GM12864 (cell line): Measurements from ENCODE around the gene BCORL1.
A peak's percentile ranks its signal among the peaks of the same experiment; 100 is the strongest.

Source experiments
- DNase-seq: peaks from one replicate; pipeline ENCODE4 v3.0.0-alpha.2; 2011; ENCODE audit warnings: low read depth
- H3K4me3 ChIP-seq: 2 replicates; pipeline ENCODE4 v1.5.1; 2011; ENCODE audit warnings: mild to moderate bottlenecking, low read depth, low read length, control low read depth
- TF ChIP-seq, protein P1 (sequence below): IDR thresholded peaks from 2 replicates; pipeline ENCODE4 v1.5.1; 2011; ENCODE audit warnings: low read depth, mild to moderate bottlenecking, moderate library complexity, low read length, control low read depth, inconsistent platforms; ENCODE audit errors: missing control alignments

Gene BCORL1, protein sequence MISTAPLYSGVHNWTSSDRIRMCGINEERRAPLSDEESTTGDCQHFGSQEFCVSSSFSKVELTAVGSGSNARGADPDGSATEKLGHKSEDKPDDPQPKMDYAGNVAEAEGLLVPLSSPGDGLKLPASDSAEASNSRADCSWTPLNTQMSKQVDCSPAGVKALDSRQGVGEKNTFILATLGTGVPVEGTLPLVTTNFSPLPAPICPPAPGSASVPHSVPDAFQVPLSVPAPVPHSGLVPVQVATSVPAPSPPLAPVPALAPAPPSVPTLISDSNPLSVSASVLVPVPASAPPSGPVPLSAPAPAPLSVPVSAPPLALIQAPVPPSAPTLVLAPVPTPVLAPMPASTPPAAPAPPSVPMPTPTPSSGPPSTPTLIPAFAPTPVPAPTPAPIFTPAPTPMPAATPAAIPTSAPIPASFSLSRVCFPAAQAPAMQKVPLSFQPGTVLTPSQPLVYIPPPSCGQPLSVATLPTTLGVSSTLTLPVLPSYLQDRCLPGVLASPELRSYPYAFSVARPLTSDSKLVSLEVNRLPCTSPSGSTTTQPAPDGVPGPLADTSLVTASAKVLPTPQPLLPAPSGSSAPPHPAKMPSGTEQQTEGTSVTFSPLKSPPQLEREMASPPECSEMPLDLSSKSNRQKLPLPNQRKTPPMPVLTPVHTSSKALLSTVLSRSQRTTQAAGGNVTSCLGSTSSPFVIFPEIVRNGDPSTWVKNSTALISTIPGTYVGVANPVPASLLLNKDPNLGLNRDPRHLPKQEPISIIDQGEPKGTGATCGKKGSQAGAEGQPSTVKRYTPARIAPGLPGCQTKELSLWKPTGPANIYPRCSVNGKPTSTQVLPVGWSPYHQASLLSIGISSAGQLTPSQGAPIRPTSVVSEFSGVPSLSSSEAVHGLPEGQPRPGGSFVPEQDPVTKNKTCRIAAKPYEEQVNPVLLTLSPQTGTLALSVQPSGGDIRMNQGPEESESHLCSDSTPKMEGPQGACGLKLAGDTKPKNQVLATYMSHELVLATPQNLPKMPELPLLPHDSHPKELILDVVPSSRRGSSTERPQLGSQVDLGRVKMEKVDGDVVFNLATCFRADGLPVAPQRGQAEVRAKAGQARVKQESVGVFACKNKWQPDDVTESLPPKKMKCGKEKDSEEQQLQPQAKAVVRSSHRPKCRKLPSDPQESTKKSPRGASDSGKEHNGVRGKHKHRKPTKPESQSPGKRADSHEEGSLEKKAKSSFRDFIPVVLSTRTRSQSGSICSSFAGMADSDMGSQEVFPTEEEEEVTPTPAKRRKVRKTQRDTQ (N-terminal part only)

DNA sequence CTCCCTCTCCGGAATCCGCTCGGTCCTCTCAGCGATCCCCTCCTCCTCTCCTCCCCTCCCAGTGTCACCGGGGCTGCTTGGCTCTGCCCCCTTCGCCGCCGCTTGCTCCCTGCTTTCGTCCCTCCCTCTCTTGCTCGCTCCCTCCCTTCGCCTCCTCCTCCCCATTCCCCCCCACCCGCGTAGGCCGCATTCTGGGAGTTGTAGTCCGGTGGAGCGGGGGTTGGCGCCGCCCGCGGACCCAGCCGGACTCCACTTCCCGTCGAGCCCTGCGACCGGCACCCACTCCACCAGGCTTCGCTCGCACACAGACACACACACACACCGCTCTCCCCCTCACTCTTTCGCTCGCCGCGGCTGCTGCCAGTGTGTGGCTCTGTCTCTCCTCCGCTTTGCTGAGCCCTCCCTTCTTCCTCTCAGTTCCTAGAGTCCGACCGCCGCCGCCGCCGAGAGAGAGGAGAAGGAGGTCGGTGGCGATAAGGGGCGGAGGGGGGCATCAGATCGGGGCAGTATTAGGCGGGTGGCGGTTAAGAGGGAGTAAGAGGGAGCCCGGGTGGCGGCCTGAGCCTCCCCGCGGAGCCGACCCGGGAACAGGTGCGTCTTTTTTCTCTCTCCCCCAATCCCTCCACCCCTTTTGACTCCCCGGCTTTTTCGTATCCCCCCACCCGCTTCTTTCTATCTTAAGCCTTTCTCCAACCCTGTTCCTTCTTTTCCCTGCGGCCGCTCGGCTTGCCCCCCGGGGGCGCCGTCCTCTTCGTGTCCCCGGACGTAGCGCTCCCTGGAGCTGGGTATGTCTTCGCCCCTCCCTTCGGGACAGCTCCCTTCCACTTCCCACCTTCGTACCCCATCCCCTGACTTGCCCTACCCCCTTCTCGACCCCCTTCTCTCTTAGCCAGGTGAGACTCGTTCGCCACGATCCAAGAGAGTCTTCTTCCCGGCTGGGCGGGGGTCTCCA lies at the start of gene BCORL1:
Gene BCORL1, plus strand, starts transcription at position 336 of the 952 bp plus-strand sequence. CDS start 22,597 bp downstream, outside the sequence.
- H3K4me3 ChIP-seq, result peak within 1 kb of the TSS; percentile 52
- TF ChIP-seq, protein P1, sequence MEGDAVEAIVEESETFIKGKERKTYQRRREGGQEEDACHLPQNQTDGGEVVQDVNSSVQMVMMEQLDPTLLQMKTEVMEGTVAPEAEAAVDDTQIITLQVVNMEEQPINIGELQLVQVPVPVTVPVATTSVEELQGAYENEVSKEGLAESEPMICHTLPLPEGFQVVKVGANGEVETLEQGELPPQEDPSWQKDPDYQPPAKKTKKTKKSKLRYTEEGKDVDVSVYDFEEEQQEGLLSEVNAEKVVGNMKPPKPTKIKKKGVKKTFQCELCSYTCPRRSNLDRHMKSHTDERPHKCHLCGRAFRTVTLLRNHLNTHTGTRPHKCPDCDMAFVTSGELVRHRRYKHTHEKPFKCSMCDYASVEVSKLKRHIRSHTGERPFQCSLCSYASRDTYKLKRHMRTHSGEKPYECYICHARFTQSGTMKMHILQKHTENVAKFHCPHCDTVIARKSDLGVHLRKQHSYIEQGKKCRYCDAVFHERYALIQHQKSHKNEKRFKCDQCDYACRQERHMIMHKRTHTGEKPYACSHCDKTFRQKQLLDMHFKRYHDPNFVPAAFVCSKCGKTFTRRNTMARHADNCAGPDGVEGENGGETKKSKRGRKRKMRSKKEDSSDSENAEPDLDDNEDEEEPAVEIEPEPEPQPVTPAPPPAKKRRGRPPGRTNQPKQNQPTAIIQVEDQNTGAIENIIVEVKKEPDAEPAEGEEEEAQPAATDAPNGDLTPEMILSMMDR, result no peak
- DNase-seq, result peak; percentile 65

DNA sequence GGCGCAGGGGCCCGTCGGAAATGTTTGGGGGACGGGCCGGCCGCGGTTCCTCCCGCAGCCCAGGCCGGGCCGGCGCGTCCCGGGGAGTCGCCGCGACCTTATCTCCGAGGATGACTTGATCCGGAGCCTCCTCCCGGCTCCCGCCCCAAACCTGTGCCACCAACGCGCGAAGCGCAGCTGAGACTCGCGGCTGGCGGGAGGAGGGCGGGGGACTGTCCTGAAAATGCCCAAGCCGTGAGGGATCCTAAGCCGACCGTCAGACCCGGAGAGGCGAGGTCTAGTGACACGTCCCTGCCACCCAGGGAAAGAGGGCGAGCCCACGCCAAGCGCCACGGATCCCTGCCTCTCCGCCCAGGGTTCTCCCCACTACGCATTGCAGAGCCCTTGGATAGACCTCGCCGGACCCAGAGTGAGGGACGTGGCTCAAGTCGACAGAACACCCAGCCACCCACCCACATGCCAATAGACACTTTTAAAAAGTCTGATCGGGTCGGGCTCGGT lies 49.6 kb upstream of the BCORL1 start:
- DNase-seq, result no peak
- TF ChIP-seq, protein P1, result no peak
- peak overlapping the region; percentile 34 for H3K4me3 ChIP-seq

DNA sequence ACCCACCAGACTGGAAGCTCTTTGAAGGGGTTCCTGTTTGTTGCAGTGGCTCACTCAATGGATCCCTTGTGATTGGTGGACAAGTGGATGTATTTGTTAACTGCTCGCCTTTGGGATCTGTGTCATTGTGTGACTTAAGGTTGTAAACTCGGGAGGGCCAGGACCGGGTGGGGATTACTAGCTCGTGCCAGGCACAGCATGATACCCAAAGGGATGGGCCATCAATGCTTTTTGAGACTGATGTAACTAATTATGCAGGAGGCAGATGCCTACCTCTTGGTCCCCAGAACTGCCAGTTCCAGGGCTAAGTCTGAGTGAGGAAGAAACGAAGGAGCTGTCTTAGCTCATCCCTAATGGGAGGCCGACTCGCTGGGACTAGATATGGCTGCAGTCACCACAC lies 48.7 kb upstream of the BCORL1 start:
- H3K4me3 ChIP-seq, result no peak overlapping the region
- no peak for DNase-seq
- TF ChIP-seq, protein P1, result no peak

DNA sequence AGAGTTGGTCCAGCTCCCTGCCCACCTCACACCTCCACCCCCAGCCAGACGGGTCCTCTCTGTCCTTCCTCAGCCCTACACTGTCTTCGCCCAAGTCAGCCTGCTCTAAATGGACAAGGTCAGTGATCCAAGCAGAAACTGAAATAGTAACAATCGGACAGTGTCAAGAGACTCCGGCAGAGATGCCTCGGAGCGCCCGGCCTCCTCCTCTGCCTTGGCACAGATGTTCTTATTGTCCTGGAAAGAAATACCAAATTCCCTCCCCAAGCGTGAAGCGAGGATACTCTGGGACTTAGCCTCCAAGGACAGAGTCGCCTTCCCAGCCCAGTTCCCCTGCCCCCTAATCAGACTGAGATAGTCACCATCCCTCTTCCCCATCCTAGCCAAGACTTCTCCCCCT lies 48.0 kb upstream of the BCORL1 start:
- H3K4me3 ChIP-seq, result no peak overlapping the region
- TF ChIP-seq, protein P1, result no peak
- no peak for DNase-seq

DNA sequence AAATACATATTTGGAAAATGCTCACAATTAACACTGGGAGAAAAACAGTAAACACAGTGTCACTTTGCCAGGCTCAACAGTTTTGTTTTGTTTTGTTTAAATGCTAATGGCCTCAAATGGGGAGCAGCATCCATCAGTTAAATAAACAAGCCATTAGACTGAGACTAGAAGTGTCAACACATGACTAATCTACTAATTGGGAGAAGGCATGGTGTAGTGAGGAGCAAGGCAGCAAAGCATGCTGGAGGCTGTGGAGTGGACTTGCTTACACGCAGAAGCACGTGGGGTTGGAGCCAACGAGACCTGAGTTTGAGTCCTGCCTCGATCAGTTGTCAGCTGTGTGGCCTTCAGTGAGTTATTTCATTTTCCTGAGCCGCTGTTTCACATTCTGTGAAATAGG lies 47.5 kb upstream of the BCORL1 start:
- DNase-seq, result no peak
- TF ChIP-seq, protein P1, result no peak
- no peak overlapping the region for H3K4me3 ChIP-seq
